GM18498 (cell line): Measurements from ENCODE around the gene IL1RN.

Source experiments
- ATAC-seq: cut with Tn5 transposase; IDR thresholded peaks from one replicate; pipeline ENCODE4 v1.9.1; 2021; ENCODE audit warnings: mild to moderate bottlenecking, moderate library complexity; ENCODE audit not compliant: unreplicated experiment

The IL1RN gene

GRCh38 chr2:113171334-113172075 lies 44.1 kb downstream of the IL1RN start:
- ATAC-seq = no peak

DNA sequence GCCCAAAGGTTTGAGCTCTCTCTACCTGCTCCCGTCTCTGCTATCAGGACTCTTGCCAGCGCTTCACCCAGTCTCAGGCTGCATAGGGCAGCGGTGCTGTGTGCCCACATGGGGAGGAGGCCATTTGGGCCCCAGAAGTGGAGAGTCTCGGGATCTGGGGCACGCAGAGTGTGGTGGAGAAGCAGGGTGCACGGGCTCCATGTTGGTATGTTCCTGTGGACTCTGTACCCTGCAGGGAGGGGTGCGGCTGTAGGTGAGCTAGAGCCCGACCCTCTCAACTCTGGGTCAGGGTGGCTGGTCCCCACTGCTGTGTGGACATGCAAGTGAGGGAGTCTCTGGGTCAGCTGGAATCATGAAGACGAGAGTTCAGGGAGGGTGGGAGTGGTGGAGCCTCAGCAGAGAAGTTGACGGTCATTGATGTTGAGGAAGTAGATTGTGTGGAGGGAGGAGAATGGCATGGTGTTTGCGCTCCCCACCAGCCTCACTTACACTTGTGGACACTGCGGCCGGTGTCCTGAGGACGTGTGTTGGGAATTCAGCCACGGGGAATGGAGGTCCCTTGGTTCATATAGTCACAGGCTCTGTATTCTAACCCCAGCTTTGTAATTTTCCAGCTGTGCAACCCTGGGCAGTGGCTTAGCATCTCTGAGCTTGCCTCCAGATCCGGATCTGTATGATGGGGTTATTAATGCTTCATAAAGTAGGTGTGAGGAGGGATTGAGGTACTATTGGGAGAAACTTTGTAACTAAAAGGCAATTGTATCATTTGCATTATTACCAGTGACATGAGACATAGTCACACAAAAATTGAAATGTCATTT lies 45.5 kb downstream of the IL1RN start:
- ATAC-seq = no peak

GRCh38 chr2:113173542-113174375 lies 46.4 kb downstream of the IL1RN start, which contains the start of gene PSD4:
PSD4 (plus strand) TSS chr2:113173971; CDS start chr2:113182457, 8,486 bp downstream.
- peak; percentile 80 for ATAC-seq

GRCh38 chr2:113174376-113174750 lies 47.0 kb downstream of the IL1RN start:
- ATAC-seq = no peak

DNA sequence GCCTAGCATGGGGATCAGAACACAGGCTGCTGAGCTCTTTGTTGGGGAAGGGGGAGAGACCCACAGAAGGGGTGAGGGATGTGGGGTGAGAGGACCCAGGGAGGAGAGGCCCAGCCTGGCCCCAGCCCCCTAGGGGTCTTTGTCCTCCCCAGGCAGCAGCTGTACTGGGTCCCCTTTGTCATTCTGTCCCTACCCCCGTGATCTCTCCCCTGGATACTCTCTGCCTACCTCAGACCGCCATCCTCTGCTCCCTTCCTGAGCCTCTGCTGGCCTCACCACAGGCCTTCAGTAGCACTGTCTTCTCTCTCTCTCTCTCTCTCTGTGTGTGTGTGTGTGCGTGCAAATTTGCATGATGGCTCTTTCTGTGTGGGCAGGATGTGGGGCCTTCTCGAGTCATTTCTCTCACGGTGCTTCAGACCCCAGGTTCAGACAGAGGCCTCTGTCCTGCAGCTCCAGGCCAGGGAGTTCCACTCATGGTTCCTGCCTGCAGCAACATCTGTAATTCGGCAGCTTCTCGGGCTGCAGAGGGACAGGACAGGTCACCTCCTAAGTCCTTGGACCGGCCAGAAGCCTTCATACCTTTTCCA lies 47.7 kb downstream of the IL1RN start:
- ATAC-seq = peak; percentile 73

GRCh38 chr2:113175736-113176695 lies 48.6 kb downstream of the IL1RN start:
- no peak for ATAC-seq

DNA sequence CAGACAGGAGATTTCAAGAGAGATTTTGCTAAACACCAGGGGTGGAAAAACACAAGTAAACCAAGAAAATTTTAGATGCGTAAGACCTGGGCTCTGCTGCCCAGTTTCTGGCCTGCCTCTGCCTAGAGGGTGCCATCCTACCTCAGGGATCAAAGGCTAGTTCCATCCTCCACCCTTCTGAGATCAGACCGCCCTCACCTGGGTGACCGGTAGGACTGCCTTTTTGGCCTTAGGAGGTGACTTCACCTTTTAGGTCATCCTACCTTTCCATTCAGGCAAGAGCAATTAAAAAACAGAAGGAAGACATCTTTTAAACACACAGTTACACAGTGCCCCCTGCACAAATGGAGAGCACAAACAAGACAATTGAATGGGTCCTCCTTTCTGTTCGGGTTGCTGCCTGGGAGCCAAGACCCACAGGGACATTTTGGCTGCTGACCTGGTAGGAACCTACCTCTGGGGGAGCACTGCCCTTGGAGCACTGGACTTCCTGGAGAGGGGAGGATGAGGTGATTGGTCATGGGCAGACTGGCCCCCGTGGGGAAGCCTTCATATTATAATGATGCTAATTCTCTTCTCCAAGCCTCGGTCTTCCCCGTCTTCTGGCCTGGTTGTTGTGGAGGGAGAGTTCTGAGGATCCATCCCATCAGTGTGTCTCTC lies 49.4 kb downstream of the IL1RN start:
- ATAC-seq = no peak

- no peak for ATAC-seq
Observed at GRCh38 chr2:113178069-113178746, 50.8 kb downstream of the IL1RN start.

GRCh38 chr2:113178891-113179290 lies 51.5 kb downstream of the IL1RN start:
- no peak for ATAC-seq

- no peak for ATAC-seq
Observed at GRCh38 chr2:113179446-113180045, 52.1 kb downstream of the IL1RN start.

DNA sequence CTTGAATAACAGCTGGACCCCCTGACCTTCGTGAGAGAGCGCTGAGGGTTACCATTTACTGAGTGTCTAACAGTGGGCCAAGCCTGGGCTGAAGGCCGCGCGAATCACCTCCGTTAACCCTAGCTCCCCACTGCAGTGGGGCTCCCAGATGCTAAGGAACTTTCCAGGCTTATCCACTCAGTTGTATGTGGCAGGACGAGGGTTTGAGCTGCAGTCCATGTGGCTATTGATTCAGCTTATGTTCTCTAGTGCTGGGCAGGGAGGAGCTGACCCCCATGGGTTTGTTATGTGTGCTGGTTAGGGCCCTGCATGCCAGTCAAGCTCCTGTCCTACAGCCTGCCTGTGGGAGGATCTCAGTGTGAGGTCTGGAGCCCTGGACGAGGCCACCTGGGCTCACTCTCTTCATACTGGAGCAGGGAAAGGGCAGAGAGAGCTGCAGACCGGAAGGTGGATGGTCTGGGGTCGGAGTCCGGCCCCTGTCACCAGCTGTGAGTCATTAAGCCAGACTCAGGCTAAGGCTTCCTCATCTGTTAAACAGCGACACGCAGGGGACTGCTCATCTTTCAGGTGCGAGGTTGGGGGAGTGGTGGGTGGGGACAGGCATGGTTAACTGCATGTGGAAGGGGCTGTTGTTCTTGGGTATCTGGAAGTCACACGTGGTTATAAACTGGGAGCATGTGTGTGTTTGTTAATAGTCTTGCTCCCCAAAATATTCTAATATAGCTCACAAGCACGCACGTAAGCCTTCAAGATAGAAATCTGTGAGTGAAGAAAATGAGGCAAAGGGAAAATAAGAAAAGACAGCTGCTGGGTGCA lies 52.9 kb downstream of the IL1RN start:
- ATAC-seq = no peak

DNA sequence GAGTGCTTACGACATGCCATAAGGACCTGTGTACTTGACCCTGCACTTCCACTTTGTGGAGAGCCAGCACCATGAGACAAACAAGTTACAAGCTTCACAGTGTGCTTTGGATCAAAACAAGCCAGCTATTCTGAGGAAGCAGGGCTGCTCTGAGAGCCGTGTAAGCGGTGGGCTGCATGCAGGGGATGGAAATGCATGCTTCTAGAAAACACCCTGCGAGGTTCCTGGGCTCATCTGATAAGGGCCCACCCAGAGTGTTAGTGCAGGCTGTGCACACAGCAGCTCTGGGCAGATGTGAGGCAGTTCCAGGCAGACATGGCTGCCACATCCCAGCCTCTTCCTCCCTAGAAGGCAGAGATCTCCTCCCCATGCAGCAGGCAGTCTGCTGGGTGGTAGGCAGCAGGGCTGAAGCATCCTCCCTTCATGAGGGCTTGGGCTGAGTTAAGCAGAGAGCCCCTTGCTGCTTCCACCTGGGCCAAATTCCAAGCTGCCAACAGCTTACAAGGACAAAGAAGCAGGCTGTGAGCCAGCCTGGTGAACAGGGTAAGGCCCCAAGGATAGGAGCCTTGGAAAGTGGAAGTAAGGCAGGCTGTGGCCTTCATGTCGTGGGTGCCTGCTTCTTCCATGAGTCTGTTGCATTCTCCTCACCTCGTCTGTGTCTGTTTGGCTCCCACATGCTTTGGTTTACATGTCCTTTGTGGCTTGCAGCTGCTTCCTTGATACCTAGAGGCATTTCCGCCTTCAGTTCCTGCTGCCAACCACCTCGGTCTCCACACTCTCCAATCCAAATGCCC lies 54.1 kb downstream of the IL1RN start:
- ATAC-seq = no peak

DNA sequence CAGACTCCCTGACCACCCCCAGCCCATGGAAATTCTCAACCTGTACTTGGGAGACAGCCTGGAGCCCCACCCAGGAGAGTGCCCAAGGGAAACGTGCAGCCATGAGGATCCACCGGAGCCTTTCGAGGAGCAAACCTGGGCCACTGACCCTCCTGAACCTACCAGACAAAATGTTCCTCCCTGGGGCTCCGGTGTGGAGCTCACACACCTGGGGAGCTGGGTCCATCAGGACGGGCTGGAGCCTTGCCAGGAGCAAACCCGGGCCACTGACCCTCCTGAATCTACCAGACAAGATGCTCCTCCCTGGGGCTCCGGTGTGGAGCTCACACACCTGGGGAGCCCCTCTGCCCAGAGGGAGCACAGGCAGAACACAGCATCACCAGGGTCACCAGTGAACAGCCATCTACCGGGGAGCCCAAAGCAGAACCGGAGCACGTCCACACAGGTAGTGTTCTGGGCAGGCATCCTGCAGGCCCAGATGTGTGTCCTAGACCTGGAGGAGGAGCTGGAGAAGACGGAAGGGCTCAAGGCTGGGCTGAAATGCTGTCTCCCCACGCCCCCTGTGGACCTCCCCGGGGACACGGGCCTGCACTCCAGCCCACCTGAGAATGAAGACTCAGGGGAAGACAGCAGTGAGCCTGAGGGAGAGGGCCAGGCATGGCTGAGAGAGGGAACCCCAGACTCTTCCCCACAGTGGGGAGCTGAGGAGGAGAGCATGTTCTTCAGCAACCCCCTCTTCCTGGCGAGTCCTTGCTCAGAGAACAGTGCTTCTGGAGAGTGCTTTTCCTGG lies 55.3 kb downstream of the IL1RN start:
- ATAC-seq = no peak

DNA sequence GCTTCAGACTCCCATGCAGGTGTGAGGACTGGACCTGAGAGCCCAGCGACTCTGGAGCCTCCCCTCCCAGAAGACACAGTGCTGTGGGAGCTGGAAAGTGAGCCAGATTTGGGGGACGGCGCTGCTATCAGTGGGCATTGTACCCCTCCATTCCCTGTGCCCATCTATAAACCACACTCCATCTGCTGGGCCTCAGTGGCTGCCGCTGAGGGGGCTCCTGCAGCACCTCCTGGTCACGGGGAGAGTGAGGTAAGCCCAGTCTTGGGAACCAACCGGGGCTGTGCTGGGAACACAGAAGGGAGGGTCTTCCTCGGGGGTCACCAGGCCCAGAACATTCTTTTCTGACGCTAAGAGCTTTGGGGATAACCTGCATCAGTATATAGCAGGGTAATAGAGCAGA lies 55.9 kb downstream of the IL1RN start:
- ATAC-seq = no peak
